Measurements from ENCODE around the gene PGLYRP2. TPM values are rescaled to one million over a fixed set of nuclear protein-coding genes. Genes with fewer than 3 reads are reported as not detected.

PGLYRP2 gene
- polyA plus RNA-seq, 1 donor, result not detected

DNA sequence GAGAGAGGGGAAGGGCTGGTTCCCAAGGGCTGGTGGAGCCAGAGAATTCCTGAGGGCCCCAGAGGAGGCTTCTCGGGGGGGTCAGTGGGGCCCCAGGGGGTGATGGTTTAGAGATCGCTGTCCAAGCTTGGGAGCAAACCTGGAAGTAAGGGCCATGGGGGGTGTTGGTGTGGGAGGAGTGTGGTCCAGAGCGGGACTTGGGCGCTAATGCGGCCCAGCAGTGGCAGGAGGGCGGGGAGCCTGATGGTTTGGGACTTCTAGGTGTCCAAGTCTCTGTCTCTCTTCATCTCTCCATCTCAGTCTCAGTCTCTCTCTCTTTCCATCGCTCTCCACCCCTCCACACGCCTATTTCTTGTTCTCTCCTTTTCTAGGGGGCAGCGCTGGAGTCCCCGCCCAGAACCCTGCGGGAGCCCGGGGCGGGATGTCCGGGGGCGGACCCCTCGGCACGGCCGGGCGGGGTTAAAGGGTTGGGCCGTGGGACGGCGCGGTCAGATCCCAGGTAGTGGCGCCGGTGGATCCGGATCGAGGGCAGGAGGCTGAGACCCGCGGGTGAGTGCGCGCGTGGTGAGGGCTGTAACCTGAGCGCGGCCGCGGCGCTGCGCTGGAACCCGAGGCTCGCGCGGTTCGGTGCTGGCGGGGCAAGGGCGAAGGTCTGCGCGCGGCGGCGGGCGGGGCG lies 28.9 kb upstream of the PGLYRP2 start, which contains the start of gene CYP4F22:
Gene CYP4F22, plus strand, starts transcription at position 491 of the 676 bp plus-strand sequence. CDS start 16,812 bp downstream, outside the sequence.
- no CpG with 5 or more reads among the region's 52 CpGs for WGBS (ENCODE audit: insufficient coverage, low lambda C conversion rate)

DNA sequence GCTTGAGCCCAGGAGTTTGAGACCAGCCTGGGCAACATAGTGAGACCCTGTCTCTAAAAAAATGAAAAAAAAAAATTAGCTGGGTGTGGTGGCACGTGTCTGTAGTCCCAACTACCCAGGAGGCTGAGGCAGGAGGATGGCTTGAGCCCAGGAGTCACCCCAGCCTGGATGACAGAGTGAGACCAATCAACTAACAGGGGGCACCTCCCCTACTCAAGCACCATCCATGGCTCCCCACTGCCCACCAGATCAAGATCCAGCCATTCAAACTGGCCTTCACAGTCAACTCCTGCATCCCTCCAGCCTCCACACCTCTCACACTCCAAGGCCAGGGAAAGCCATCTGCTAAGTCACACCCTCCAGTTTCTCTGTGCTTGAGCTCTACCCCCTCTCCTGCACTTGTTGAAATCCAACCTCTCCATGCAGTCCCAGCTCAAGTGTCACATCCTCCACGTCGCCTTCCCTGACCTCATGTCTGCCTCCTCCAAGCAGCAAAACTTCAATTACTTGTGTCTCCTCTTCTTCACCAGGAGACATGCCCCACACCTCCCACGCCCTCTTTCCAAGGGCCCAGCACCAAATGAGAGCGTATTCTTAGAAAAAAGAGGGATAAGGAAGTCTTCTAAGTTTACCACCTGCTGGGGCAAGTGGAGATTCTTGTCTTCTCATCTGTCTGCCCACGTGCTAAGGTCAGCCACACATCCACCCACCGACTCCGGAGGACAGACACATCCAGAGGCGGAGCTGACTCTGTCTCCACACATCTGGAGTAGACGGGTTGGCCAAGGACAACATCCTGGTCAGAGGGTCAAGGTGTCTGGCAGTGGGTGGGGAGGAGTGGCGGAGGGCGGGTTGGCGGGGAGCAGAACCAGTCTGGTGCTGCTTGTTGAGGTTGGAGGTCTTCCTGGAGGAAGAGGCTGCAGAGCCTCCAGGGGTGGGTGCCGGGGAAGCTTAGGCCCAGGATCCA lies 28.1 kb upstream of the PGLYRP2 start:
- H3K9me3 ChIP-seq (ENCODE audit: control insufficient read depth, low read depth, low read length), result no peaks in the 10 kb centered on the region
- no peak overlapping the region for H3K27ac ChIP-seq (ENCODE audit: low read length)
- DNase-seq, result no peak
- peaks cover 39% of the 10 kb centered on the region for H3K27me3 ChIP-seq (ENCODE audit: control insufficient read depth, insufficient read depth, low read length)
- H3K4me3 ChIP-seq (ENCODE audit: low read length), result no peak overlapping the region
- H3K36me3 ChIP-seq (ENCODE audit: control insufficient read depth, insufficient read depth, low read length), result no peaks in the 10 kb centered on the region
- no peaks in the 10 kb centered on the region for H3K4me1 ChIP-seq (ENCODE audit: control insufficient read depth, insufficient read depth, low read length)
- WGBS (ENCODE audit: insufficient coverage, low lambda C conversion rate), result no CpG with 5 or more reads among the region's 14 CpGs

More for the DNA sequence above, 28.9 kb upstream of the PGLYRP2 start, which contains the start of gene CYP4F22:
- Histone ChIP-seq H3K36me3 (ENCODE audit: control insufficient read depth, insufficient read depth, low read length) (no peaks in the 10 kb centered on the region), H3K4me3 (ENCODE audit: low read length) (no peak within 1 kb of the TSS), H3K27ac (ENCODE audit: low read length) (no peak within 1 kb of the TSS), H3K27me3 (ENCODE audit: control insufficient read depth, insufficient read depth, low read length) (peaks cover 37% of the 10 kb centered on the region), H3K9me3 (ENCODE audit: control insufficient read depth, low read depth, low read length) (no peaks in the 10 kb centered on the region), H3K4me1 (ENCODE audit: control insufficient read depth, insufficient read depth, low read length) (no peaks in the 10 kb centered on the region)
- no peak for DNase-seq

DNA sequence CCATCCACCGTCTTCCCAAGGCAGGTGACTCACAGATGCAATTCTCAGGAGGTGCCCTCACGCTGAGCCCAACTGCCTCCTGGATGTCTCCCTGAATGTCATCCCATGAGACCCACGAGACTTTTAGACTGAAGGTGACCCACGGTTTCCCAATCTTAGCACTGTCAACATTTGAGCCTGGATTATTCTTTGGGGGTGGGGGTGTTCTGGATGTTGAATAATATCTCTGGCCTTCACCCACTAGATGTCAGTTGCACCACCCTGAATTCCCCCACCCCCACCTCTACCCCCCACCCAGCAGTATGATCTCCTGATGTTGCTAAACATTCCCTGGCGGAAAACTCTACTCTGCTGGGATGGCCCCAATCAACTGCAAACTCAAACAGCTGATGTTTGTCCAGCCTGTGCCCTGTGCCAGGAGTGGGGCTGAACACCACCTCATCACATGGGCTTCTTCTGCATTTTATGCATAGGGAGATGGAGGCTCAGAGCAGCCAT lies 26.8 kb upstream of the PGLYRP2 start:
- no peak overlapping the region for H3K27ac ChIP-seq (ENCODE audit: low read length)
- H3K9me3 ChIP-seq (ENCODE audit: control insufficient read depth, low read depth, low read length), result no peaks in the 10 kb centered on the region
- H3K4me3 ChIP-seq (ENCODE audit: low read length), result no peak overlapping the region
- WGBS (ENCODE audit: insufficient coverage, low lambda C conversion rate), result no CpG with 5 or more reads among the region's 5 CpGs
- no peaks in the 10 kb centered on the region for H3K36me3 ChIP-seq (ENCODE audit: control insufficient read depth, insufficient read depth, low read length)
- no peaks in the 10 kb centered on the region for H3K4me1 ChIP-seq (ENCODE audit: control insufficient read depth, insufficient read depth, low read length)
- peaks cover 40% of the 10 kb centered on the region for H3K27me3 ChIP-seq (ENCODE audit: control insufficient read depth, insufficient read depth, low read length)
- no peak for DNase-seq

DNA sequence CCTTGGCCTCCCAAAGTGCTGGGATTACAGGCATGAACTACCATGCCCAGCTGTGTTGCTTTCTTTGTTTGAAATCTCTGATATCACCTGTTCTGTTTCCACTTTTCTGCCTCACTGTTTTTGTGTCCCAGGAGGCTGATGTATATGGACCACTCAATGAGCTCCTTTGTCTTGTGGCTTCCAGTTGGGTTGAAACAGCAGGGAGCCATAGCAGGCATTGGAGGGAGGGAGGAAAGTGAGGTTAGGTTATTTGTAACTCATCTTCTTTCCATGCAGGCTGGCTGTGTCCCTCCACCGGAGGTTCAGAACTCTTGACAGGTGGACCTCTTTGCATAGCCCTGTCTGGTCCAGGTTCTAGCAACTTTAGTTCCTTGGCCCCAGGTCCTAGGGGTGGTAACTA lies 23.0 kb upstream of the PGLYRP2 start:
- Histone ChIP-seq H3K9me3 (ENCODE audit: control insufficient read depth, low read depth, low read length) (no peaks in the 10 kb centered on the region), H3K4me3 (ENCODE audit: low read length) (no peak overlapping the region), H3K4me1 (ENCODE audit: control insufficient read depth, insufficient read depth, low read length) (no peaks in the 10 kb centered on the region), H3K27me3 (ENCODE audit: control insufficient read depth, insufficient read depth, low read length) (peaks cover 14% of the 10 kb centered on the region), H3K36me3 (ENCODE audit: control insufficient read depth, insufficient read depth, low read length) (no peaks in the 10 kb centered on the region), H3K27ac (ENCODE audit: low read length) (no peak overlapping the region)
- no peak for DNase-seq
- WGBS (ENCODE audit: insufficient coverage, low lambda C conversion rate), result no CpG with 5 or more reads among the region's 1 CpG

DNA sequence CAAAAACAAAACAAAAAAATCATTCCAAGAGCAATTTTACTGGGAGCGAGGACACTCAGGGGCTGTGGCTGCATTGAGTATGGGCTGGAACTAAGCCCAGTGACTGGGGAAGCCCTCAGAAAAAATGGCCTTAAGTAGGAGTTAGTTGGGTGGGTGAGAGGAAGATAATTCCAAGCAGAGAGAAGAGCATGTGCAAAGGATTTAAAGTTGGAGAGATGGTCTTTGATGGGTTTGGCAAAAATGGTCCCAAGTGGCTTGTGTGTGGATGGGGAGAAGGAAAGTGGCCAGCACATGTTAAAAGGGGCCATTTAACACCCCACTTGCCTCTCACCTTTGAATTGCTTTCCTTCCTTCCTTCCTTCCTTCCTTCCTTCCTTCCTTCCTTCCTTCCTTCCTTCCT lies 22.3 kb upstream of the PGLYRP2 start:
- H3K27ac ChIP-seq (ENCODE audit: low read length), result no peak overlapping the region
- DNase-seq, result no peak
- H3K9me3 ChIP-seq (ENCODE audit: control insufficient read depth, low read depth, low read length), result no peaks in the 10 kb centered on the region
- H3K4me3 ChIP-seq (ENCODE audit: low read length), result no peak overlapping the region
- WGBS (ENCODE audit: insufficient coverage, low lambda C conversion rate), result no CpG with 5 or more reads among the region's 1 CpG
- H3K27me3 ChIP-seq (ENCODE audit: control insufficient read depth, insufficient read depth, low read length), result peaks cover 11% of the 10 kb centered on the region
- no peaks in the 10 kb centered on the region for H3K4me1 ChIP-seq (ENCODE audit: control insufficient read depth, insufficient read depth, low read length)
- no peaks in the 10 kb centered on the region for H3K36me3 ChIP-seq (ENCODE audit: control insufficient read depth, insufficient read depth, low read length)

DNA sequence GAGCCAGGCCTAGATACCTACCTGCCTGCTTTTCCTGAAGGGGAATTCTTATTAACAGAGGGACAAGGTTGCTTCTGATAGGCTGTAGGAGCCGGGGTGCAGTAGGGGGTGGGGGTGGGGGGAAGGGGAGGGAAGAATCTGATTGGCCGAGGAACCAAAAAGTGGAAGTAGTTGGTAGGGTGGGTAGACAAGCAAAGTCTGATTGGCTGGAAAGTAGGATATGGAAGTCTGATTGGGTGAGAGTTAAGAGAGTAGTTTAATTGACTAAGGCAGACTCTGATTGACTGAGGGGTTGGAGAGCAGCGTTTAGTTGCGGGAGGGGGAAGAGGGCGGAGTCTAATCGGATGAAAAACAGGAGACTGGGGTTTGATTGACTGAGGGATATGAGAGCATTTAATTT lies 19.6 kb upstream of the PGLYRP2 start:
- no peaks in the 10 kb centered on the region for H3K4me1 ChIP-seq (ENCODE audit: control insufficient read depth, insufficient read depth, low read length)
- H3K9me3 ChIP-seq (ENCODE audit: control insufficient read depth, low read depth, low read length), result no peaks in the 10 kb centered on the region
- no peaks in the 10 kb centered on the region for H3K36me3 ChIP-seq (ENCODE audit: control insufficient read depth, insufficient read depth, low read length)
- no peak for DNase-seq
- H3K27me3 ChIP-seq (ENCODE audit: control insufficient read depth, insufficient read depth, low read length), result peaks cover 5% of the 10 kb centered on the region
- no CpG with 5 or more reads among the region's 6 CpGs for WGBS (ENCODE audit: insufficient coverage, low lambda C conversion rate)
- H3K4me3 ChIP-seq (ENCODE audit: low read length), result no peak overlapping the region
- no peak overlapping the region for H3K27ac ChIP-seq (ENCODE audit: low read length)

DNA sequence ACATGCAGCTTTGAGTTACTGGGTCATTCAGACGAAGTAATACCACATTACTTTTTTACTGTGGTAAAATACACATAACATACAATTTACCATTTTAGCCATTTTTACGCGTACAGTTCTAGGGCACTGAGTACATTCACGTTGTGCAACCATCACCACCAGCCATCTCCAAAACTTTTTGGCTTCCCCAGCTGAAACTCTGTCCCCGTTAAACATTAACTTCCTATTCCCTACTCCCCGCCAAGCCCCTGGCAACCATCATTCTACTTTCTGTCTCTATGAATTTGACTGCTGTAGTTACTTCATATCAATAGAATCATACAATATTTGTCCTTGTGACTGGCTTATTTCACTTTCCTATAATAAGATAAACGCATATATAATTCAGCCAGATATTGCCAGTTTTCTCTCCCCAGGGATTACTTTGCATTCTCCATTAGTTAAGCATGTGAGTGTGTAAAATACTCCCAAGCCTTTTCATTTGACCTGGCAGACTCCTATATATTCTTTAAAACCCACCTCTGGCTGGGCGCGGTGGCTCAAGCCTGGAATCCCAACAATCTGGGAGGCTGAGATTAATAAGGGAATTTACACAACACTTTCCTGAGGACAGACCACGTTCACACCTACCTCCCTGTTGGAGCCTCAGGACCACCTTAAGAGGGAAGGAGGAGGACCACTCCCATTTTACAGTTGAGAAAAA lies 19.0 kb upstream of the PGLYRP2 start:
- Histone ChIP-seq H3K9me3 (ENCODE audit: control insufficient read depth, low read depth, low read length) (no peaks in the 10 kb centered on the region), H3K36me3 (ENCODE audit: control insufficient read depth, insufficient read depth, low read length) (no peaks in the 10 kb centered on the region), H3K4me3 (ENCODE audit: low read length) (no peak overlapping the region), H3K27ac (ENCODE audit: low read length) (no peak overlapping the region), H3K4me1 (ENCODE audit: control insufficient read depth, insufficient read depth, low read length) (no peaks in the 10 kb centered on the region), H3K27me3 (ENCODE audit: control insufficient read depth, insufficient read depth, low read length) (peaks cover 5% of the 10 kb centered on the region)
- 69% methylated on average over 5 of the region's 10 CpGs for WGBS (ENCODE audit: insufficient coverage, low lambda C conversion rate)
- no peak for DNase-seq

DNA sequence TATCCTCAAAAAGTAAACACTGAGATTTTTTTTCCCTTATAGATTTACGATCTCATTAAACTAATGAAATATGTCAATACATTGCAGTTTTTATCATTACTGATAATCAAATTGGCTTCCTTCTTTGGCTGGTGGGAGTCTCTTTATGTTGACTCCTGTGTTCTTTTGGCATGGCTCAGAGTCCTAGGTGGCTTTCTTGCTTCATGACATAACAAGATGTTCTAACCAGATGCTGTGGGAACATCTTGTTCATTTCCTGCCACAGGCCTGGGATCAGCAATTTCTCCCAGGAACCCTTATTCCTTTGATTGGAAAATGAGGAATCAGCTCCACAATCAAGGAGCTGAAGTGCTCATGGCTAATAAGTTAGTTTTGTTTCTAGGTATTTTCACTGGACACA lies 15.8 kb upstream of the PGLYRP2 start:
- H3K4me3 ChIP-seq (ENCODE audit: low read length), result no peak overlapping the region
- 80% methylated on average over 1 of the region's 1 CpG for WGBS (ENCODE audit: insufficient coverage, low lambda C conversion rate)
- no peaks in the 10 kb centered on the region for H3K4me1 ChIP-seq (ENCODE audit: control insufficient read depth, insufficient read depth, low read length)
- H3K9me3 ChIP-seq (ENCODE audit: control insufficient read depth, low read depth, low read length), result no peaks in the 10 kb centered on the region
- peaks cover 2% of the 10 kb centered on the region for H3K27me3 ChIP-seq (ENCODE audit: control insufficient read depth, insufficient read depth, low read length)
- no peak for DNase-seq
- no peaks in the 10 kb centered on the region for H3K36me3 ChIP-seq (ENCODE audit: control insufficient read depth, insufficient read depth, low read length)
- H3K27ac ChIP-seq (ENCODE audit: low read length), result no peak overlapping the region

DNA sequence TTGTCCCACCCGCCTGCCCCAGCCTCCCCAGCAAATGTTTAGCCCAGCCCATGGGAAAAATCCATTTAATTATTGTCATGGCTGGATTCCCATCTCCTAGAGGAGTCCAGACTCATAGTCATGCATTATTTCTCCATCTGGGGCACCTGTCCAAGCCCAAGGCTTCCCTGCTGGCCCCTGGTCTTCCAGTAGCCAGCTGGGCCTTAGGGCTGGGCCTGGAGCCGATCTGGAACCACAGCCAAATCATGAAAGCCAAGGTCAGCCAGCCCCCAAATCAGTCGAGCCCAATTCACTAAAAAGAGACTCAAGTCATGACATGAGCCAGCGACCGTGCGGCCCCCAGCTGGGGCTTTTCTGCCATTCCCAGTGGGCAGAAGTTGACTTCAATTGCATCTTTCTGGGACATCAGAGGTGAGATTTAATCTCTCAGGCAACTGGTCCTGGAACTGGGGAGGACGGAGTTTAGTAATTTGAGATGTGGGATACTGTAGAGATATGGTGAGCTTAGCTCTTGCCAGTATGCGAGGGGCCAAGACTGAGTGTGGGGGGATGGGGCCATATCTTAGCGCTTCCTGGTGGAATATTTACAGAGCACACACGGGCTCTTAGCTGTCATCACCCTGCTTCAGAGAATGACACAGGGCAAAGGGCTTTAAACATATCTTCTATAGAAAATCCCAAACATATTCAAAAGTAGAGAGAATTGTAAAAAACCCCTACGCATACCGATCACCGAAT lies 9.4 kb upstream of the PGLYRP2 start:
- no peak overlapping the region for H3K27ac ChIP-seq (ENCODE audit: low read length)
- no peak for DNase-seq
- H3K4me1 ChIP-seq (ENCODE audit: control insufficient read depth, insufficient read depth, low read length), result no peaks in the 10 kb centered on the region
- no peak overlapping the region for H3K4me3 ChIP-seq (ENCODE audit: low read length)
- H3K27me3 ChIP-seq (ENCODE audit: control insufficient read depth, insufficient read depth, low read length), result no peaks in the 10 kb centered on the region
- H3K36me3 ChIP-seq (ENCODE audit: control insufficient read depth, insufficient read depth, low read length), result no peaks in the 10 kb centered on the region
- 90% methylated on average over 2 of the region's 13 CpGs for WGBS (ENCODE audit: insufficient coverage, low lambda C conversion rate)
- H3K9me3 ChIP-seq (ENCODE audit: control insufficient read depth, low read depth, low read length), result peaks cover 2% of the 10 kb centered on the region
